SK-N-SH treated with all-trans-retinoic acid at 6 μM for 48 hours (cell line): ENCODE data around the gene CLEC3B.

Experiments
- ARNTL ChIP-seq: fragments of 450-650 bp; formaldehyde crosslinking; IDR thresholded peaks from 2 replicates; pipeline ENCODE4 v1.5.0; 2020; ENCODE audit warnings: low read depth, mild to moderate bottlenecking, moderate library complexity, borderline replicate concordance
- BACH2 ChIP-seq: fragments of 250-450 bp; sonication (Bioruptor Pico); IDR thresholded peaks from 2 replicates; pipeline ENCODE4 v1.9.0; 2021; ENCODE audit warnings: mild to moderate bottlenecking, borderline replicate concordance
- OSR1 ChIP-seq: fragments of 250-450 bp; sonication (Bioruptor Pico); IDR thresholded peaks from 2 replicates; pipeline ENCODE4 v1.8.0; 2022; ENCODE audit warnings: moderate library complexity, mild to moderate bottlenecking, inconsistent platforms
- RARB ChIP-seq: fragments of 250-450 bp; sonication (Bioruptor Pico); IDR thresholded peaks from 2 replicates; pipeline ENCODE4 v1.8.0; 2021; ENCODE audit warnings: mild to moderate bottlenecking, moderate library complexity
- SNAI2 ChIP-seq: fragments of 250-450 bp; sonication (Bioruptor Pico); IDR thresholded peaks from 2 replicates; pipeline ENCODE4 v1.5.0; 2020; ENCODE audit warnings: mild to moderate bottlenecking, moderate library complexity
- ZNF565 ChIP-seq: fragments of 450-650 bp; formaldehyde crosslinking; conservative IDR thresholded peaks from 2 replicates; pipeline ENCODE4 v1.5.0; 2020; ENCODE audit warnings: low read depth, mild to moderate bottlenecking, moderate library complexity
- TF ChIP-seq, protein P1 (sequence below): fragments of 250-450 bp; sonication (Bioruptor Pico); IDR thresholded peaks from 2 replicates; pipeline ENCODE4 v1.8.0; 2020; ENCODE audit warnings: mild to moderate bottlenecking, moderate library complexity, borderline replicate concordance

DNA sequence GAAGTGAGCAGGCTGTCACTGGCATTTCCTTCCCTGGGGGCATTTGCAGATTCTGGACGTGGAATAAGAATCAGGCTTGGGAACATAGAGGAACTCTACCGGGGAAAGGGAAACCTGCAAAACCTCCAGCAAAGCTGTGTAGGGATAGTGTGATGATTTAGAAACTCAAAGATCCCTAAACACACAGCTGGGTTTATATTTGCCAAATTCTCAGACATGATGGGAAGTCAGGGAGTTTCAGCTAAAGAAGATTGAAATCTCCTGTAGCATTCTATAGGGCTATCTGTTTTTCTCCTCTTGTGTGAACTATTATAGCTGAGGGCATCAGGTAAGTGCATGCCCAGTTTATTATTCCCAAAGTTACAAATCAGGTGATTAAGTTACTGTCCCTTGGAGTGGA is 9.2 kb upstream of the CLEC3B start:
- TF ChIP-seq ARNTL, result no peak
- no peak for TF ChIP-seq ZNF565 (CRISPR knock-in tag)
- no peak for TF ChIP-seq BACH2 (CRISPR knock-in tag)
- no peak for TF ChIP-seq OSR1 (CRISPR knock-in tag)
- TF ChIP-seq SNAI2 (CRISPR knock-in tag), result no peak
- TF ChIP-seq RARB (CRISPR knock-in tag), result no peak
- TF ChIP-seq, protein P1, sequence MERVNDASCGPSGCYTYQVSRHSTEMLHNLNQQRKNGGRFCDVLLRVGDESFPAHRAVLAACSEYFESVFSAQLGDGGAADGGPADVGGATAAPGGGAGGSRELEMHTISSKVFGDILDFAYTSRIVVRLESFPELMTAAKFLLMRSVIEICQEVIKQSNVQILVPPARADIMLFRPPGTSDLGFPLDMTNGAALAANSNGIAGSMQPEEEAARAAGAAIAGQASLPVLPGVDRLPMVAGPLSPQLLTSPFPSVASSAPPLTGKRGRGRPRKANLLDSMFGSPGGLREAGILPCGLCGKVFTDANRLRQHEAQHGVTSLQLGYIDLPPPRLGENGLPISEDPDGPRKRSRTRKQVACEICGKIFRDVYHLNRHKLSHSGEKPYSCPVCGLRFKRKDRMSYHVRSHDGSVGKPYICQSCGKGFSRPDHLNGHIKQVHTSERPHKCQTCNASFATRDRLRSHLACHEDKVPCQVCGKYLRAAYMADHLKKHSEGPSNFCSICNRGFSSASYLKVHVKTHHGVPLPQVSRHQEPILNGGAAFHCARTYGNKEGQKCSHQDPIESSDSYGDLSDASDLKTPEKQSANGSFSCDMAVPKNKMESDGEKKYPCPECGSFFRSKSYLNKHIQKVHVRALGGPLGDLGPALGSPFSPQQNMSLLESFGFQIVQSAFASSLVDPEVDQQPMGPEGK, result no peak
